Measurements from ENCODE around the gene CD63.

CD63 gene

GRCh38 chr12:55694651-55695050 lies 34.2 kb downstream of the CD63 start:
- DNase-seq (ENCODE audit: low read depth) = no peak
- TF ChIP-seq CTCF (IDR thresholded peaks at IDR 0.05; ENCODE audit: insufficient read depth, low read depth, low read length, missing control alignments) = no peak
- H3K4me3 ChIP-seq (ENCODE audit: low read length) = no peak overlapping the region

- DNase-seq (ENCODE audit: low read depth) = no peak
- H3K4me3 ChIP-seq (ENCODE audit: low read length) = no peak overlapping the region
- no peak for TF ChIP-seq CTCF (IDR thresholded peaks at IDR 0.05; ENCODE audit: insufficient read depth, low read depth, low read length, missing control alignments)
Observed at GRCh38 chr12:55694188-55694515, 34.7 kb downstream of the CD63 start.

- H3K4me3 ChIP-seq (ENCODE audit: low read length) = no peak overlapping the region
- no peak for DNase-seq (ENCODE audit: low read depth)
Observed at GRCh38 chr12:55693323-55694187, 35.3 kb downstream of the CD63 start.

GRCh38 chr12:55692631-55693322 lies 36.0 kb downstream of the CD63 start:
- no peak for TF ChIP-seq CTCF (IDR thresholded peaks at IDR 0.05; ENCODE audit: insufficient read depth, low read depth, low read length, missing control alignments)
- no peak overlapping the region for H3K4me3 ChIP-seq (ENCODE audit: low read length)

More at GRCh38 chr12:55693323-55694187, 35.3 kb downstream of the CD63 start:
- no peak for TF ChIP-seq CTCF (IDR thresholded peaks at IDR 0.05; ENCODE audit: insufficient read depth, low read depth, low read length, missing control alignments)

GRCh38 chr12:55688716-55689655 lies 39.8 kb downstream of the CD63 start:
- DNase-seq (ENCODE audit: low read depth) = no peak
- H3K4me3 ChIP-seq (ENCODE audit: low read length) = no peak overlapping the region
- no peak for TF ChIP-seq CTCF (IDR thresholded peaks at IDR 0.05; ENCODE audit: insufficient read depth, low read depth, low read length, missing control alignments)

More at GRCh38 chr12:55692631-55693322, 36.0 kb downstream of the CD63 start:
- DNase-seq (ENCODE audit: low read depth) = no peak

GRCh38 chr12:55687746-55688145 lies 41.1 kb downstream of the CD63 start:
- no peak for DNase-seq (ENCODE audit: low read depth)
- no peak for TF ChIP-seq CTCF (IDR thresholded peaks at IDR 0.05; ENCODE audit: insufficient read depth, low read depth, low read length, missing control alignments)
- no peak overlapping the region for H3K4me3 ChIP-seq (ENCODE audit: low read length)

Data from epithelial cell of esophagus (primary cell).